Frontal cortex (tissue), 4 donors: ENCODE measurements around the gene ZMPSTE24. TPM values are rescaled to one million over a fixed set of nuclear protein-coding genes. Genes with fewer than 3 reads are reported as not detected.

Experiments
- DNase-seq, 2 donors: peaks; one replicate each; pipeline ENCODE4 v3.0.0; 2012; ENCODE audit warnings: low spot score in 2 of 2
- FAIRE-seq: peaks from 2 replicates; lab custom pipeline; 2012; peaks lifted over from hg19 to GRCh38; lab: Jason Lieb, UNC
- total RNA-seq: library from RNA; depleted of rRNA; stranded (reverse); fragments of >200 nt; gene quantifications from one replicate; pipeline ENCODE4 v1.2.3, GENCODE V29; 2014
- donor health status: control.
- donor health status: control.
- donor health status: control.

Gene ZMPSTE24
- total RNA-seq, 1 donor from 2014 or later: 54.2 TPM

DNA sequence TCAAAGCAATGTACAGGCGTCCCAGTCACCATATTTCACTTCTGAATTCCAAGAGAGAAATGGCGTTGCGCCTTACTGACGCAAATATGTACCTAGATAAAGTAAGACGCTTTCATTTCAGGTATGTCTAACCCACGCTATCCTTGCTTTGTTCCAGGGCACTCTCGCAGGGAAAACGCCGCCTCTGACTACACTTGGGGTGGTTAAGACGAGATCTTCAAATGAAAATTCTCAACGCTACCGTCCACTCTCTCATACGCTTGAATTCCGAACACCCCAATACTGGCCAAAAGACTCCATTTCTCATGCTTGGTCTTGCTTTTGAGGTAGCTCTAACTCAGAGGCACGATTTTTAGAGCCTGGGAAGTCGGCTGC, 736 bp upstream of the ZMPSTE24 start:
- DNase-seq (no peak), FAIRE-seq (no peak)

DNA sequence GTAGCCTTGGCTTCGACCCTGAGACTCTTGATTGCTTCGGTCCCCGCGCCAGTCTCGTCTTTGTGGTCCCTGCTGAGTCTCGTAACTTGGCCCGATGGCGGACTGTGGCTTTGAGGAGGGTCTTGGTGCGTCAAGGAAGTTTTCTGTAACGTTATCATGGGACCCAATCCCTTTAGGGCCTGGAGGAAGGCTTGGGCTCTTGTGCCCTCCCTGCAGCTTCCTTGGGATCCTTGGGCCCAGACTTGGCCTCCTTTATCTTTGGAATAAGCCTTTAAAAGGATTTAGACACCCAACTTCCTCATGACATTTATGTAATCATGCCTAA, 371 bp downstream of the ZMPSTE24 start:
- DNase-seq (no peak), FAIRE-seq (no peak)

DNA sequence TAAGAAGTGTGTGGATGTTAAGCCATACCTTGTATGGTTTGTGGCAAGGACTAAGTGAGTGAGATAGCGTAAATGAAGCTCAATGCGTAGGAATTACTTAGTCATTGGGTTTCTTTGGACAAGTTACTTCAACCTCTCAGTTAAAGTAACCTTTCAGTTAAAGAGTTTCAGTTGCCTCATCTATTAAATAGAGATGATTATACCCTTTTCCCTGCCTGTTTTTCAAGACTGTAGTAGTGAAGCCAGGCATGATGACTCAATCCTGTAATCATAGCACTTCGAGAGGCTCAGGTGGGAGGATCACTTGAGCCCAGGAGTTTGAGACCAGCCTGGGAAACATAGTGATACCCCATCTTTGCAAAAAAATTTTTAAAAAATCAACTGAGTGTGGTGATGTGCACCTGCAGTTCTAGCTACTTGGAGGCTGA, 6.3 kb downstream of the ZMPSTE24 start:
- DNase-seq: no peak
- no peak for FAIRE-seq

DNA sequence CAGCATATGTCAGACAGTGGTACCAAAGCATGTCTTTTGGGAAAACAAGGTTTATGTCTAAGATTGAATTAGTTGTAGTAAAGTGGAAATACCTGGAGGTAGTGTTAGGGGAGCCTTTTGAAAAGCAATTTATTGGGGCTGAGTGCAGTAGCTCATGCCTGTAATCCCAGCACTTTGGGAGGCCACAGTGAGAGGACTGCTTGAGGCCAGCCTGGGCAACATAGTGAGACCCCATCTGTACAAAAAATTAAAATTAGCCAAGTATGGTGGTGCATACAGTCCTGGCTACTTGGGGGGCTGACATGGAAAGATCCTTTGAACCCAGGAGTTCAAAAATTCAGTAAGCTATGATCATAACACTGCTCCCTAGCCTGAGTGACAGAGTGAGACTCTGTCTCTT, 7.3 kb downstream of the ZMPSTE24 start:
- FAIRE-seq: no peak
- no peak for DNase-seq

DNA sequence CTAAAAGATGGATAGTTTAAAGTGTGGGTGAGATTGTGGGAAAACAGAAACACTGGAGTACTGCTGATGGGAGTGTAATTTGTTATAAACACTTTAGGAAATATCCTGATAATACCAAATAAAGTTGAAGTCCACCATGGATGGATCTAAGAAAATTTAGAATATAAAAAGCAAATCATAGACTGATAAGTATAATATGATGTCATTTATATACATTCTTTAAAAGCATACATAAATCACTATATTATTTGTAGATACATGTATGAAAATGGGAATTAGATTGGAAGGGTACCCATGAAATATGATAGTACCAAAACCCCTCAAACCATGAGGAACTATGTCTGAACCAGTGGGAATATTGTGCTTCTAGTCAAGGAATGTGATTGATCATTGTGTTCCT, 7.9 kb downstream of the ZMPSTE24 start:
- FAIRE-seq (no peak), DNase-seq (no peak)

DNA sequence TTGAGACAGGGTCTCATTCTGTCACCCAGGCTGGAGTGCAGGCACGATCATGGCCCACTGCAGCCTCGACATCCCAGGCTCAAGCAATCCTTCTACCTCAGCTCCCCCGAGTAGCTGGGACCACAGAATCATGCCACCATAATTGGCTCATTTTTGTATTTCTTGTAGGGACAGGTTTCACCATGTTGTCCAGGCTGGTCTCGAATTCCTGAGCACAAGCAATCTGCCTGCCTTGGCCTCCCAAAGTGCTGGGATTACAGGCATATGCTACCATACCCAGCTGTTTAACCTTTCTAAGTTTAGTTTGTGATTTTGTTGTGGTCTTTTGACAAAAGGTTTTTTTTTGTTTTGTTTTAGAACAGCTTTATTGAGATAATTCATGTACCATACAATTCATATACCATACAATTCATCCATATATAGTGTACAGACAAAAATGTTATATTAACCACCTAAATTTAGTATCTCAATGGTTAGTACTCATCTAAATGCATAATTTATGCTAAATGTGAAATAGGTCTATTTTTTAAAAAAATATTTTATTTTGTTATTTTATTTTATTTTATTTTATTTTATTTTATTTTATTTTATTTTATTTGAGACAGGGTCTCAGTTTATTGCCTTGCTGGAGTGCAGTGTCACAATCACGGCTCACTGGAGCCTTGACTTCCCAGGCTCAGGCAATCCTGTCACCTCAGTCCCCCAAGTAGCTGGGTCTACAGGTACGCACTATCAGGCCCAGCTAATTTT, 8.9 kb downstream of the ZMPSTE24 start:
- FAIRE-seq: peak; percentile 62
- no peak for DNase-seq

DNA sequence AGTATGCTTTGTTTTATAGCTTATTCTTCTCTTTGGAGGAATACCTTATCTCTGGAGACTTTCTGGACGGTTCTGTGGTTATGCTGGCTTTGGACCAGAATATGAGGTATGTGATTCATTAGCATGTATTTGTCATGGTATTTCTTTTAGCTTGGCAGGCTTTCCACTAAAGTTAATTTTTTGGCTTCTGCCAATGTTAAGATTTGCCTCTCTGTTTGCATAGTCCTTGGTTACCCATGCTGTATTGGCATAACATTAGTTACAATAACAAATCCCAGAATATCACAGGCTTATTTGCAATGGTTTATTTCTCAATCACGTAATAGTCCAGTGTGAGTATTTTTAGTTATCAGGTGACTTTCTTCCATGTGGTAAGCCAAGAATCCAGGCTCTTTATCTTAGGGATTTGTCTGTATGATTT, 9.7 kb downstream of the ZMPSTE24 start:
- FAIRE-seq: no peak
- DNase-seq: no peak

DNA sequence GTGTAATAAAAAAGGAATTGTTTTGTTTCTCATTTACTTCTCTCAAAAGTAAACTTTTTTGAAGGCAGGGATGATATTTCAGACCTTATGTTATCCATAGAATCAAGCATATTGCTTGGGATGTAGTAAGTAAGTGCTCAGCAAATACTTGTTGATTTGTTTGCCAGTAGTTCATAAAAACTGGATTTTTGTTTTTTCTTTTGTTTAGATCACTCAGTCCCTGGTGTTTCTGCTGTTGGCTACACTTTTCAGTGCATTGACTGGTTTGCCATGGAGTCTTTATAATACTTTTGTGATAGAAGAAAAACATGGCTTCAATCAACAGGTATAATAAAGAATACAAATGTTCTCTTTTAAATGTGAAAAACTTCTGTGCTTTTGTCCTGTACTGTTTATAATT, 10.2 kb downstream of the ZMPSTE24 start:
- FAIRE-seq: no peak
- no peak for DNase-seq

DNA sequence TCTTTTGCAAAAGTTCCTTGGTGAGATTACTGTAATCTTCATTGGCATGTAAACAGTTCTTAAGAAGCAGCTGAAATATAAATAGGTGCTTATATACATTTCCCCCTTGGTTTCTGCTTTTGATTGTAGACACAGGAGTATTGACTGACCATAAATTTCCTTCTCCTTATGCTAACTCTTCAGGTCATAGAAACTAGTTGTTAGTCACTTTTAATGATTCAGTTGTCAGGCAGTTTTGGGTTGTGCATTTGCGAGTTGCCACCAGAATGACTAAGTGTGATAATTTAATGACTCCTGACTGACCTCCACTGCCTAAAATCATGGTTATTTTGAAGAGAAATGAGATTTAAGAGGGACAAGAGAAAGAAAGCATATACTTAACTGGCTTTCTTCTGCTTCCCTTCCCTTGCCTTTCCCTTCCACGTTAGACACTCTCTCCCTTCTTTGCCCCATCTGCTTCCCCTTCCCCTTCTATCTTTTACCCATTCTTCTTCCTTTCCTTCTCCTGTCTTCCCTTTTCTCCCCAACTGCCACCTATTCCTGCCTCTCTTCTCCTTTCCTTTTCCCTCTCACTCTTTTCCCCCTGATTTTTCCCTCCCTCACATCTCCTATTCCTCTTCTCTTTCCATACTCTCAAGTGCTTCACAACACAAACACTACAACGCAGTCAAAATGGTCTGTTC, 12.3 kb downstream of the ZMPSTE24 start:
- no peak for FAIRE-seq
- DNase-seq: no peak

DNA sequence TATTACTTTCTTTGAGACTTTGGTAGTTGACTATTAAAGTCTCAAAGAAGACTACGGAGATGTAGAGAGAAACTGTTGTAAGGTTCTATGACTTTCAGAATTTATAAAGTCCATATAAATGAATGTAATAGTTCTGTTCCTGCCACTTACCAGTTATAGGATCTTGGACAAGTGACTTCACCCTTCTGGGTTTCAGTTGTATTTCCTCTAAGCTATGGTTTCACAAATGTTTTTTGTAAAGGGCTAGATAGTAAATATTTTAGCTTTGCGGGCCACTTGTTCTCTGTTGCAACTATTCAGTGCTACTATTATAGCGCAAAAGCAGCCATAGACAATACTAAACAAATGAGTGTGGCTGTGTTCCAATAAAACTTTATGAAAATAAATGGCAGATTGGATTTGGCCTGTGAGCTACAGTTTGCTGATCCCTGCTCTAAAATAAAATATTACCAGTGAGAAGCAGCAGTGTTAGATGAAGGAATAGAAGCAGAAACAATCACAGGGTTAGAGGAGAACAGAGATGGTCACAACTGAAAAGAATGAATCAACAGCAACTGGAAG, 14.7 kb downstream of the ZMPSTE24 start:
- no peak for FAIRE-seq

DNA sequence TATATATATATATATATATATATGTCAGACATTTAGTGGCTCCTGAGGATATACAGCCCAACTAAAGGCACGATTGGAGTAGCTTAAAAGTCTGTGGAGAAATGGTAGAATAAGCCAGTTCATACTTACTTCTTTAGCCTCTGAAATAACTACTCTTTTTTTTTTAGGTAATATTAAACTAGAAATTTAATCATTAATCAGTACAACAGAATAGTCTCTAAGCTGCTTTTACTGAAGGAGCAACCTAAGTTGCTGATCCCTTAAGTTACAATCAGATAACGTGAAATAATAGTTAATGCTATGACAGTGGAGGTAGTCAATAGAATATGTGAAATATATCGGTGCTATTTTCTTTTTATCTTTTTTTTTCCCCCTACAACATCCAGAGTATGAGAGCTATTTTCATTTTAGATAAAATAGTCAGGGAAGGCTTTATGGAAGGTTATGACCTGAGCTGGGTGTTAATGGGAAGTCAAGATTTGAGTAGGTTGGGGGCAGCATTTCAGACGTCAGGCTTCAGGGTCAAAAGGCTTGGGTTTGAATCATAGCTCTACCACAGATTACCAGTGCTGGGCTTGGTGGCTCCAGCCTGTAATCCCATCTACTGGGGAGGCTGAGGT, 15.6 kb downstream of the ZMPSTE24 start:
- no peak for FAIRE-seq
- DNase-seq: no peak

More for the DNA sequence above, 14.7 kb downstream of the ZMPSTE24 start:
- no peak for DNase-seq

DNA sequence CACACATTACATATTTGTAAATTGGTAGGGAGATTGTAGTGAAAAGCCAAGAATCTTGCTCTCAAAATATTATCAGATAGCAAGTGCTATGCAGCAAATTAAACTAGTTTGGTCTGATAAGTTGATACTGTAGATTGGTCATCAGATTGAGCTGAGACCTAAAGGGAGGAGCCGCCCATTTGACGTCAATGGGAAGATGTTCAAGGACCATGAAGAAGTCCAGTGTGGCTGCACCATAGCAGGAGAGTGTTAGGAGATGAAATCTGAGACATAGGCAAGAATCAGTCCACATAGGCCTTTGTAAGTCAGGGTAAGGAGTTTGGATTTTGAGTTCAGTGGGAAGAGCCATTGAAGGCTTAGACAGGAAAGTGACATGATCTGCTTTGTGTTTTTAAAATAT, 16.3 kb downstream of the ZMPSTE24 start:
- DNase-seq (no peak), FAIRE-seq (no peak)

DNA sequence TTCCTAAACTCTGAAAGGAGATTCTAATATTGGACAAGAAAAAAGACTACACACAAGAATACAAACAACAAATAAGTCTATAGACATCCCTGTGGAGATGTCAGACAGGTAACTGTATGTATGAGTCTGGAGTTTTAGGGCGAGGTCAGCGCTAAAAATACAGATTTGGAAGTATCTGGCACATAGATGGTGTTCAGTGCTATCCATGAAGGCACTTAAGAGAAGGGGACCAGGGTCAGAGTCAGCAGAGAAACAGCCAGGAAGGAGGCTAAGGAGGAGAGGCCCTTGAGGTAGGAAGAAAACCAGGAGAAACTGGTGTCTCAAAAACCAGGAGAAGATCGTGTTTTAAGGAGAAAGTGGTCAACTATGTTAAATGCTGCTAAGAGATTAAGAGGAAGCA, 18.1 kb downstream of the ZMPSTE24 start:
- FAIRE-seq (no peak), DNase-seq (no peak)

DNA sequence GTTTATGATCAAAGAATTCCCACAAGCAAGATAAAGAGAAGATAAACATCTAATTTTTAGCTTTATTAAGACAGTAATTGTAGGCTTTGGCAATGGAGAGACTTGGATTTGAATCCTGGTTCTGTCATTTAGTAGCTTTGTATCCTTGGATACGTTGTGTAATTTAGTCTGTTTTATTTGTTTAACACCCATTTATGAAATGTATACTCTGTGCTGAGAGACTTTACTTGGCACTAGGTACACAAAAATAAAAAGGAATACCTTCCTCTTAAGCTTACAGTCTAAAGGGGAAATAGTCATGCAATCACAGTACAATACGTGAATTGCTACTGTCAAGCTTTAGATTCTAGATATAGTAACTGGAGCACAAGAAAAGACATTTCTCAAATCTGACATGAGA, 23.8 kb downstream of the ZMPSTE24 start:
- FAIRE-seq: no peak
- DNase-seq: no peak

DNA sequence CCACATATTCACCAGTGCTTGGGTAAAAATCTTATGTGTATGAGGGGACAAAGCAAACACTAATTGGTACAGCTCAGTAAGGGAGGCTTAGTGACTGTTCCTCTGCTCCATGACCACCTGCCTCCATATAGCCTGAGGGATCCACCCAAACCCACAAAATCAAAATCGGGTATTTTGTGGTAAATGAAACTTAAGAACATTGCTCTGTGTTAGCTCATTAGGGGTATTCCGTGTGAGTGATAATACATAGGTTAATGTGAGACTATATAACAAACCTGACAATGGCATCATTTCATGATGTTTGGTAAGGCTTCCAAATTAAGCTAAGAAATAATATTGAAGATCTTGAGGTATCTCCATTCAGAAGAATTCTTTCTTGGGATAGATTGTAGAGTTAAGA, 33.3 kb downstream of the ZMPSTE24 start:
- DNase-seq: no peak
- no peak for FAIRE-seq

DNA sequence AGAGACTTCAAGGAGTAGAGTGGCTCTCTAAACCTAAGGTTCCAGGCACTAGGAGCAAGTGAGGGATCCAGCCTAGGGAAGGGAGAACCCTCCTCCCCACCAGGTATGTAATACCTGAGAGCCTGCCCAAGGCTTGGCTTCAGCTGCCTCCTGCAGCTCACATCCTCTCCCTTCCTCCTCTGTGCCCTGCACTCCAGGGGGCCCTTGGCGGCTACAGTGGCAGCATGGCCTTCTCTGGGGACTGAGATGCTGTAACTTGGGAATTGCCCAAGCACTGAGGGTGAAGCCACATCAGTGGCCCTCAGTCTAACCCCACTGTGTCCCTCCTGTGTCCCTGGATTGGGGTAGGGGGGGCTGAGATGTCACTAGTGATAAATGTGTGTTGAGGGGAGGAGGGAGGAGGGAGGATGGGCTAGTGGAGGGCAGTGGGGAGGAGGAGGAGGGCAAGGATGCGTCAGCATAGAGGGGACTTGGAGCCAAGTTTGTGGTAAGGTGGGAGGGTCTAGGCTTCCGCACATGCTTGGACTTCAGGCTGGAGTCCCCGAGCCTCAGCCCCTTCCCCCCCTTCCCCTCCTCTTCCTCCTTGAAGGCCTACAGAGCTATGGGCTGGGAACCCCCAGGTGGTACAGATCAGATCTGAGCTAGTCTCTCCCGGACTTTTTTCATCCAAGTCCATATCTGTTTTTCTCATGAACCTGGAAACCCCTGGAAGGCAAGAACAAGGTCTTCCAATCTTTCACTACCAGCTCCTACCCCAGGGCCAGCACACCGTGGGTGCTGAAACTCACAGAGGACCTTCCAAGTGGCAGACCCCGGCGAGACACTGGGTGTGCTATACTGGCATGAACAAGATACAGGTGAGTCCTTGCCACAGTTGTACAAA, 41.6 kb downstream of the ZMPSTE24 start:
- FAIRE-seq (no peak), DNase-seq (no peak)

DNA sequence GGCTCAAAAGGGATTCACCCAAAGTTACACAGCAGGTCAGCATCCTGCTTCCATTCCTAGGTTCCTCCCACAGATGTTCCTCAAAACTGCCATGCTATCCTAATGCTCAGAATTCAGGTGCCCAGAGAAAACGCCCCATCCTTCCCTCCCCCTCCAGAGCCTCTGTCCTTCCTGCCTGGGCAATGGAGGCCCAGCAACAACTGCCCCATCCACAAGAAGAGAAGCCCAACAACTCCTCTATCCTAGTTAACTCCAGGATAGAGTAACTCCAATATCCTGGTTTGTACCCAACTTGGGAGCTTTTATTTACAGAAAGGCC, 42.2 kb downstream of the ZMPSTE24 start:
- no peak for DNase-seq

DNA sequence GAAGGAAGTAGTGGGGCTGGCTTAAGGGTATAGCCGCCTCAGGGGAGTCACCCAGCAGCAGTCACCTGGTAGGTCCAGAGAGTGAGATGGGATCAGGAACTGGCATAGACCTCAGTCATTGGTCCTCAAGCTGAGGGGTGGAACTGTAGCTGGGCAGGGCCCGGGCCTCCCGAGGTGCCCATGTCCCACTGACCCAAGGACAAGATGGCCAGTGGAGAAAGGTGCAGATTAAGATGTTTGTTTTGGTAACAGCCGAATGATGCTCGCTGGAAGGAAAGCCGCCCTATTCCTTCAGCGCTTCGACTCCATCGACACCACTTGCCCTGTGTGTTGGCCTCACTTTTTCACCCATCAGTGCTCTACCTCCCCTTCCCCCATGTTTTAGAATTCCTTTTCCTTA, 42.6 kb downstream of the ZMPSTE24 start:
- FAIRE-seq (no peak), DNase-seq (no peak)

More for the DNA sequence above, 42.2 kb downstream of the ZMPSTE24 start:
- FAIRE-seq: no peak

DNA sequence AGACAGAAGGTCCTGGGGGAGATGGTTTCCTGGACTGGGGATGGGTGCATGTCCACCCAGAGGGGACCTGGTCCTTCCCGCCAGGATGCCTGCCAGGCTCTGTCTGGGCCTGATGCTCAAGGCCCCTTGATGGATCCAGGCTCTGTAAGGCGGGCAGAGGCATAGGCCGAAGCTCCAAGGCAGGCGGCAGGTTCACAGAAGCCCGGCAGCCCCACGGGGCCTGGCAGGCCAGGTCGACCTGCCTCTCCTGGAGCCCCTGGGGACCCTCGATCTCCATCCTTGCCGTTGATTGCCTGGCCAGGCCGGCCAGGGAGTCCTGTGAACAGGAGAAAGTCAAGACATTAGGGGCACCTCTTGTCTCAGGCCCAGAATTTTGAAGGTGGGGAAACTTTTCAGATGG, 43.0 kb downstream of the ZMPSTE24 start:
- FAIRE-seq (no peak), DNase-seq (no peak)
